NCI-H187 (cell line): ENCODE measurements around the gene KIAA1958.
"Not testable (repeated sequence)": the region's sequence is repeated elsewhere in the genome, so short reads cannot be mapped to it uniquely, and the experiment has no call there.

Experiments
- DNase-seq, 2 experiments: peaks; one replicate each; lab custom pipeline; 2025; lab: John Stamatoyannopoulos, UW

KIAA1958 gene

GRCh38 chr9:112555101-112555643, 68.5 kb downstream of the KIAA1958 start:
- DNase-seq, result no peak

DNA sequence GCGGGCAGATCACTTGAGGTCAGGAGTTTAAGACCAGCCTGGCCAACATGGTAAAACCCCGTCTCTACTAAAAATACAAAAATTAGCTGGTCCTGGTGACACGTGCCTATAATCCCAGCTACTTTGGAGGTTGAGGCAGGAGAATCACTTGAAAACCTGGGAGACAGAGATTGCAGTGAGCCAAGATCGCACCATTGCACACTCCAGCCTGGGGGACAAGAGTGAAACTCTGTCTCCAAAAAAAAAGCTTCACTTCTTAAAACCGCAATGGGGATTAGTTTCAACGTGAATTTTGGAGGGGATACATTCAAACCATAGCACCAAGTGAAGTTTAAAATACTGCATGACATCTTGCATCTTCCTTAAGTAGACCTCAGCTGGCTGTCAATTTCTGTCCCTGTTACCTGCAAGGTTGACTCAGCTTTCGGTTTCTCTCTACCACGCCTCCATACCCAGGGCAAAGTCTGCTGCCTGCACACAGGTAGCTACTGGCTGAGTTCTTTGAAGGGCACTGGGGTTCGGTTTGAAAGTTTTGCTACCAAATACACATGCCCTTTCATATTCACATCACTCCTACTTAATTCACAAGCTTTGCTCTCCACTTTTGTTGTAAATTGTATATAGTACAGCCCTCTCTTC, 69.3 kb downstream of the KIAA1958 start:
- no peak for DNase-seq

GRCh38 chr9:112556497-112557442, 70.1 kb downstream of the KIAA1958 start:
- no peak for DNase-seq

DNA sequence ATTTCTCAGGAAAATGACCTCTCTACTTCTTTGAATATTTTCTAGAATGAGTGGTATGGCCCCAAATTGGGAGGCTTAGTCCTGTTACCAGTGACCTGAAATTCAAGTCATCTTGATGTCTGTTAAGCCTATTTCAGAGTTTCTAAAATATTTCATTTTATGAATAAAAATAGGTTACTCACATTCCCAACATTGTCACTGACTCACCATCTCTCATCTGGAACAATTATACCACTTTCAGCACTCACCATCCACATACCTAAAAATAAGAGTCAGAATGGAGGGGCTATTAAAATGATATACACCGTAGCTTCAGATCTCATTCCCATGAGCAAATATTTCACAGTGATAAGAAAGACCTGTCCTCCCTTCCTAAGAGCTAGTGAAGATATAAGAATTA, 71.8 kb downstream of the KIAA1958 start:
- DNase-seq, result no peak

DNA sequence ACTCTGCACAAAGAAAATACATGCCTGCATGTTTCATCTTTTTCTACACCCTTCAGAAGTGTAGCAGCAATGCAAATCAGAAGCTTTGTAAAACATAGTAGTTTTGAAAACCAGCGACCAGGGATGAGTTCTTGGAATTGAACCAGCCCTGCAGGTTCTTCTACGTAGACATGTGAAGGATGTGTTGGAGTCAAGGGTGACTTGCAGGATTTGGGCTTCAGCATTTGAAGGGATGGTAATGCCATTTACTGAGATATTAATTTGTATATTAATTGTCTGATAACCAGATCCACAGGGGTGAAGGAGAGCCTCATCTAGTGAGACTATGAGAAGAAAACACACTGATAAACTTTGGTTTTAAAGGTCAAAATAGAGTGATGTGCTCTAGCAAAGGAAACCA, 72.4 kb downstream of the KIAA1958 start:
- no peak for DNase-seq

DNA sequence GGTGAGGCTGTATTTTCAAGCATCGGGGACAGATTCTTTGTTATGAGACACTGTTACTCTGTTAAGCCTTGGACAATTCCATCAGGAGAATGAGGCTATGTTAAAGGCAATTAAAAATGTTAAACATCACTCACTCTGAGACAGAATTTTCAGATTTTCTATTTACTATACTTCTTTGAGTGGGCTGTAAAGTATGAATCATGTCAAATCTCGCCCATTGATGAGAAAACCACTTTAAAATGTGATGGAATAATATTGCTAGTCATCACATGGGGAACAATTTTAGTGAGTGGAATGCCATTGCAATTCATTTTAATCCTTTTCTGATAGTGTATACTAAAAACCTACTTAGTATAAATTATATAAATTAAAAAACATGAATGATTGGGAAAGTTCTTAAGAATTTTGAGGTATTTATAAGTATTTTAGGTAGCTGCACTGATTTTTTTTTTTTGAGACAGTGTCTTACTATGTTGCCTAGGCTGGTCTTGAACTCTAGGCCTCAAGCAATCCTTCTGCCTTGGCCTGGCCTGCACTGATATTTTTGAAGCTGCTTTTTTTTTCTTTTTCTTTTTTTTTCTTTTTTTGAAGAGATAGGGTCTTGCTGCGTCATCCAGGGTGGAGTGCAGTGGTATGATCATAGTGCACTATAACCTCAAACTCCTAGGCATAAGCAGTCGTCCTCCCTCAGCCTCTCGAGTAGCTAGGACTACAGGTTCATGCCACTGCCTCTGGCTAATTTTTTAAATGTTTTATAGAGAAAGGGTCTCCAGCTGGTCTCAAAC, 73.2 kb downstream of the KIAA1958 start:
- DNase-seq, result no peak

DNA sequence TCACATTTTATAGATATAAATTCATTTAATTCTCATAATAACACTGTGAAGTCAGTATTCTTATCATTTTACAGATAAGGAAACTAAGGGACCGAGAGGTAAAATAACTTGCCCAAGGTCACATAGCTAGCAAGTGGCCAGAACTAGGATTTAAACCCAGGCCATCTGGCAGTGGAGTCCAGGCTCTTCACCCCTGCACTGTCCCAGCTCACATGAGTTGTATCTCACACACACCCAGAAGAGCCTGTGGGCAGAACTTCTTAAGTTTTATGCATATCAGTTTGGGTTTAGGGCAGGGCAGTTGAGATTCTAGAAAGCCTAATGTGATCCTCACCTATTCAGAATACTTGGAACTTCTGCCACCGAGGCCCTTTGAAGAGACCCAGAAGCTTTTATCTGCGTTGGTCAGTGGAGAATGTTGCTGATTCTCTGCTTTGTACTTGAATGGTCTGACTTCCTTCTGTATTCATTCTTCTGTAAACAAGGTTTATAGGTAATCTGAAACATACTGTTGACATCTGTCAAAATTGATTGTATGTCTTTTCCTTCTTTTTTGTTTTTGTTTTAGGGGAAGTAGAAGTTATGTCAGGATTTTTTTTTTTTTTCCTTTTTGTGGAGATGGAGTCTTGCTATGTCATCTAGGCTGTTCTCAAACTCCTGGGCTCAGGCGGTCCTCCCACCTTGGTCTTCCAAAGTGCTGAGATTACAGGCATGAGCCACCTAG, 75.8 kb downstream of the KIAA1958 start:
- DNase-seq, result no peak

DNA sequence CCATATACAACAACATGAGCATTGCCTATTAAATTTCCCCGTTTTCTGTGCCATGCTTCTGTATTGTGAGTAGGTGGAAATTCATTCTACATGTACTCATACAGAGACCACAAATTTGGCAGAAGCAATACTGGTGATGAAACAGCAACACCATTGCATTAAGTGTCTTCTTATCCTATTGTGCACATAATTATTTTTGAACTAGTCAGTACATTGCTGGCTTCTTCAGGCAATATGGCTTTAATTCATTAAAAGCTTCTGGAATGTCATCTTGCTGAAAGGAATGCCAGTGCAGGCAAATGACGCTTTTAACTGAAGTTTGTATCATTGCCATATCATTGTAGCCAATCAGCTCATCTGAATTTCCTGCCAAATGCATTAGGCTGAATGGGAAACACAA, 82.6 kb downstream of the KIAA1958 start:
- no peak for DNase-seq

DNA sequence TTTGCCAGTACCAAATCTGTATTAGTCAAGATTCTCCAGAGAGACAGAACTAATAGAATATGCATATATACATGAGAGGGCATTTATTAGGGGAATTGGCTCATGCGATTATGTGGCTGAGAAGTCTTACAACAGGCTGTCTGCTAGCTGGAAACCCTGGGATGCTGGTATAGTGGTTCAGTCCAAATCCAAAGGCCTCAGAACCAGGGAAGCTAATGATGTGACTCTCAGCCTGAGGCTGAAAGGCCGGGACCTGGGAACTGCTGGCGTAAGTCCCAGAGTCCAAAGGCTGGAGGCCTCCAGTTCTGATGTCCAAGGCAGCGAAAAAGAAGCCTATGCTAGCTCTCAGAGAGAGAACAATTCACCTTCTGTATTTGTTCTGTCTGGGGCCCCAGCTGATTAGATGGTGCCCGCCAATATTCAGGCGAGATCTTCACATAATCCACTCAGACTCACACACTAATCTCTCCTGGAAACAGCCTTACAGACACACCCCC, 84.1 kb downstream of the KIAA1958 start:
- no peak for DNase-seq

DNA sequence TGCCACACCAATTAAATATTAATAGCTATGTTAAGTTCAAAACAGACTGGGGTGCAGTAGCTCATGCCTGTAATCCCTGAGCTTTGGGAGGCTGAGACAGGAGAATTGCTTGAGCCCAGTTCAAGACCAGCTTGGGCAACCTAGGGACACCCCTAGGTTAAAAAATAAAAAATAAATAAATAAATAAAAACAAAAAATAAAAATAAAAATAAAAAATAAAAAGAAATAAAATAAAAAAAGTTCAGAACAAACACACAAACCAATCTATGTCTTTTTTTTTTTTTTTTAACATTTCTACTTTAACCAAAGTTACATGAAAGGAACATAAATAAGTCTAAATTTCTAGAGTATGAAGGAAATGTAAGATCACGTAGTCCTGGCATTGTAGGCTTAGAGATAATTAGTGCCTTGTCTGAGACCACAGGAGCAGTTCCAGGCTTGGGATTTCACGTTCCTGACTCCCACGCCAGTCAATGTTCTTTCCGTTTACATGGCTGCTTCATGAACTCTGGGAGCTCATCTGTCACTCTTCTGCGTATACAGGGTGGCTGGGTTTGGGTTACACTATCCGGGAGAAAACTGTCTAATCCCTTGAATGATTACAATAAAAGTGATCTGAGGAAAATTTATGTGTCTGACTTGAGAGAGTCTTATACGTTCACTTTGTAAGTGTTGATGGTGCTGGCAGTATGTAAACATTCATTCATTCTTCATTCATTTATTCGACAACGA, 85.2 kb downstream of the KIAA1958 start:
- no peak for DNase-seq

DNA sequence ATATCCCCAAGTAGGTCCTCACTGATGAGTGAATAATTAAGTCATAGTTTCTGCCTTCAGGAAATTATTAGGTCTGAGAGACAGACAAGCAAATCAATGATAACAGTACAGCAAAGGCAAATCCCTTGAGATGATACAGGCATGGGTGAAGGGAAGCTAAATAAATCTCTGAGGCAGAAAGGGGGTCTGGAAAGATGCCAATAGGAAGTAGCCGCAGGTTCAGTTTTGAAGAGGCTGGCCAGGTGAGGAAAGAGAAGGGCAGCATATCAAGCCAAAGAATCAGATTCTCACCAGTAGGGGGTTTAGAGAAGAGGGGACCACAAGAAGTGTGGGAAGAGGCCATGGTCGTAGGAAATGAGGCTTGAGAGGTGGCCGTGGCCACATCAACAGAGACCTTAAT, 85.8 kb downstream of the KIAA1958 start:
- no peak for DNase-seq

- DNase-seq, result no peak
Measured at GRCh38 chr9:112574008-112574407, 87.4 kb downstream of the KIAA1958 start.

DNA sequence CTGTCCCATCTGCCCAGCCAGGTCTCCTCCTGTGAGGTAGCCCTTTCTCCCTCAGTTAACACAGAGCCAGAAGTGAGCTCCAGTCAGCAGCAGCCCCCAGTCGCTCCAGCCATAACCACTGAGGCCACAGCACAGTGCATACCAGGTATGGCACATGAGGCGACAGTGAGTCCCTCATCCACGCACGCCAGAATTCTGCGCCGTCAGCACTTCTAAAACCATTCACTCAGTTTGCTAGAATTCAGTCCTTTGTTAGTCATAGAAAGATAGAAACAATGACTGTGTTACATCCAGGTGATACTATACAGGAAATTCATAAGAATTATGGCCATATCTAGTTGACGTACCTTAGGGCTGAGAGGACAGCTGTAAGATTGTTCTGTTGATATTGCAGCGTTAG, 88.5 kb downstream of the KIAA1958 start:
- no peak for DNase-seq

GRCh38 chr9:112581469-112582176, 95.0 kb downstream of the KIAA1958 start:
- no peak for DNase-seq

DNA sequence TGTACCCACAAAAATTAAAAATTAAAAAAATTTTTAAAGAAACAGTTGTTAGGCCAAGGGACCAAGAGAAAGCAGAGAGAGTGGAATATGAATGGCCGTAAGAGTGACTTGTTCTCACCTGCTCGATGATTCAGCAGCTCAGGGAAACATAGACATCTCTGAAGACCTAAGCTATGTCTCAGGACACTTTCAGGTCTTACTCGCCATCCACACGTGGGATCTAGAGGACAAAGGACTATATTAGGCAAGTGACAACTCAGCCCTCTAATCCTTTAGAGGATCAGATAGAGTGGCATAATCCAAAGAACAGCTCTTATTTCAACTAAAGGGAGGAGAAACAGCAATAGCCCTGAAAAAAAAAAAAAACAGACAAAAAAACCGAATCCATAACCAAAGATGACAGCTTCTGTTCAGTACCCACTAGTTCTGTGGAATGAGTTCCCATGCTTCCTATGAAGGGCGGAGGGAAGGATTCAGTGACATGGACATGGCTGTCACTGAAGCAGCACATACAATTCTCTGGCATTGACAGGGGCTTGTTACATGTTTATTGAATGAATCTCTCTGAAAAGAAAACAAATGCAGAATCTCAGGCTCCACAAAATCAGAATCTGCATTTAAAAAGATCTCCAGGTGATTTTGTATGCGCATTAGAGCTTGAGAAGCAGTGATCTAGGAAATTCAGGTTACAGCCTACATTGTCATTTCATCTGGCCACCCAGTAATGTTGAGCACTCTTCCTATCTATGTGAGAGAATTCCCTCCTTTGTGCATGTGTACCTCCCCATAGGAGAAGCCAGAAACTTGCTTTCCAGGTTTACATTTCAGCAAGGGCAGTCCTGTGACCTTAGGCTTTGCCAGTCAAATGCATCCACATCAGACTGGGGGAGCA, 96.0 kb downstream of the KIAA1958 start:
- DNase-seq, result no peak

GRCh38 chr9:112586599-112587155, 100.0 kb downstream of the KIAA1958 start:
- no peak for DNase-seq

GRCh38 chr9:112591875-112592274, 105.2 kb downstream of the KIAA1958 start:
- not testable (repeated sequence) for DNase-seq

DNA sequence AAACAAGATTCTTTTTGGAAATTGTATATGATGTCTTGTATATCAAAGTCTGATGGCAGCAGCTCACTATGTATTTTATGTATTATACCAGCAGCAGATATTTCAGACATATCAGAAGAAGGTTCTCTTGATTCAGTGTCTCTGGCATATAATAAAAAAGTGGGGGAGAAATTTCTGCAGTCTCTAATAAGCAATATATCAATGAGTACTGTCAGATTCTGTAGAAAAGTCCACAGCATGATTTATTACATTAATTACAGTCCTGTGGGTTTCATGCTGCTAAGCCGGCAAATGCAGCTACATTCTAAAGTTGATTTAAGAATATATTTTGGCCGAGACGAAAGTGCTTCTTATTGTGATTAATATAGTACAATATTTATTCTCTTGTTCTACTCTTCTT, 113.1 kb downstream of the KIAA1958 start:
- no peak for DNase-seq

- no peak for DNase-seq
Measured at GRCh38 chr9:112601636-112602035, 115.0 kb downstream of the KIAA1958 start.
